Stimulated activated CD4-positive, alpha-beta T cell treated with anti-CD3 and anti-CD28 coated beads, Interleukin-2, amount 100 ng/mL, for 4 hours (primary cell): ENCODE results near the gene RNASEH2B.

Source experiments
- DNase-seq: peaks from one replicate; pipeline ENCODE4 v3.0.0-alpha.2; 2020; ENCODE audit warnings: low read depth

Gene RNASEH2B

GRCh38 chr13:50941146-50941545, 31.6 kb downstream of the RNASEH2B start:
- no peak for DNase-seq

- DNase-seq: no peak
Observed at GRCh38 chr13:50942630-50943311, 33.2 kb downstream of the RNASEH2B start.

- DNase-seq: no peak
Observed at GRCh38 chr13:50945669-50946068, 36.1 kb downstream of the RNASEH2B start.

DNA sequence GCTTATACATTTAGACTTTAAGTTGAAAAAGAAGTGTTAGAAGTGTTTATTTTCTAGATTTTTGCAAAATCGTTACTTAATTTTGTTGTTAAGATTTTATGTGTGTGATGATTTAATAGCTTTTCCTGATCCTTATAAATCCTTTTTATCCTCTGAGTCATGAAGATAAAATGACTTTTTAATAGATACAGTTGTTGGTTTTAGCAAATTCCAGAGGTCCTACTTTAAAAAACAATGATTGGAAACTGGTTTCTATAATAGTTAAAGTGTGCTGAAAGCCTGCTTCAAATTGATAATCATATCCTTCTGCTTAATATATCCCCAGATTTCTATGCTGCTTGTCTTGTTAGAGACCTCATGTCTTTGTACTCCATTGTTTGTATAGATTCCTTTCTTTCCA, 39.0 kb downstream of the RNASEH2B start:
- no peak for DNase-seq

- no peak for DNase-seq
Observed at GRCh38 chr13:50950849-50951248, 41.3 kb downstream of the RNASEH2B start.

- DNase-seq: no peak
Observed at GRCh38 chr13:50951366-50951765, 41.8 kb downstream of the RNASEH2B start.

- no peak for DNase-seq
Observed at GRCh38 chr13:50955241-50955640, 45.6 kb downstream of the RNASEH2B start.

DNA sequence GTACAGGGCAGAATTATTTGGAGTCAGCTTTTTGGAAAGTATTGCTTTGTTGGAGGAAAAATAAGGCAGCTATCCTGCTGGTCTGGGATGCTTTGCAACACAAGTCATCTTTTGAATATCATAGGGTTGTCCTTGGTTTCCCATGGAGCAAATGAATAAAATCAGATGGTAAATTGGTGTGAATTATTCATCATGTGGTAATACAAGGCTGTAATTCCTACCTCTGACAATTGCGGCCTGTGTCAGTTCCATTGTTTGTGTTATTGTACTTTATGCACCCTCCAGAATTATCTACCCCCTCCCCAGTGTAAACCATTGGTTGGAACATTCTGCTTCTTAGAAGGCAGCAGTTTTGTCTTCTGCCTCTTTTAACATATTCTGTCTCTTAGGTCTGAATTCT, 46.2 kb downstream of the RNASEH2B start:
- no peak for DNase-seq

DNA sequence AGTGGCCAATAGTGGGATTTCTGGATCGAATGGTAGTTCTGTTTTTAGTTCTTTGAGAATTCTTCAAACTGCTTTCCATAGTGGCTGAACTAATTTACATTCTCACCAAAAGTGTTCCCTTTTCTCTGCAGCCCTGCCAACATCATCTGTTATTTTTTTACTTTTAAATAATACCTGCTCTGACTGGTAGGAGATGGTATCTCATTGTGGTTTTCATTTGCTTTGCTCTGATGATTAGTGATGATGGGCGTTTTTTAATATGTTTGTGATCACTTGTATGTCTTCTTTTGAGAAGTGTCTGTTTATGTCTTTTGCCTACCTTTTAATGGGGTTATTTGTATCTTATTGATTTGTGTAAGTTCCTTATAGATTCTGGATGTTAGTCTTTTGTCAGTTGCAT, 48.0 kb downstream of the RNASEH2B start:
- DNase-seq: no peak

DNA sequence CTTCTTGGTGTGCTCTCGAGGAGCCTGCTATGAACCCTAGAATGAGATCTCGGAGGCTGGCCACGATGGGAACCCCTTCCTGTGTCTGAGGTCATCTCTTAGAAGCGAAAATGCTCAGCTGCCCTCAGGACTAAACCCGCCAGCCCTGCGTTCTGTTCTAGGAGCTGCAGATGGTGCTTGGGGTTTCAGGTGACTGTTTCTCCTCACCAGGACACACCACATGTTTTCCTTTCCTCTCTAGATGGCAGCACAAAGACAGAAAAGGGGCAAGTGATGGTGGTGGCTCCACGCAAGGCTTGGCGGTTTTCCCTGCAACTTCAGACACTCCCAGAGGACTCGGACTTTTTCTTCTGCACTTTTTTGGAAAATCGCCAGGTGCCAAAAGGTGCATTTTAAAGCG, 60.1 kb downstream of the RNASEH2B start:
- no peak for DNase-seq

DNA sequence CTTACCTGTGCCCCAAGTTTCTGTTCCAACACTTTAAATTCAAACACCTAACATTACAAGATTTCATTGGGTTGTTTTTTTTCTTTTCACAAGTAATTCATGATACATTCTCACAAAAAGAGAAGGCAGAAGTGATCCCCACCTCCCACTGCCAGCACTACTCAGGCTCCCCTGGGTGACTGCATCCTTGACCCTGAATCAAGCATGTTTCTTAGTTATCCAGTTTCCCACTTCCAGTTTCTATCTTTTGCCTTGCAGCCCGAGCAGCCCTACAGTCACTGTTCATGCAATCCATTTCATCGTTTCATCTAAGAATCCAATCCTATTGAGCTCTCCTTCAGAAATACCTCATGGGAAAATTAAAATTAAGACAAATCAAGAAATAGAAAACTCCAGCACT, 61.4 kb downstream of the RNASEH2B start:
- DNase-seq: no peak

GRCh38 chr13:50974268-50974667, 64.7 kb downstream of the RNASEH2B start:
- DNase-seq: no peak

DNA sequence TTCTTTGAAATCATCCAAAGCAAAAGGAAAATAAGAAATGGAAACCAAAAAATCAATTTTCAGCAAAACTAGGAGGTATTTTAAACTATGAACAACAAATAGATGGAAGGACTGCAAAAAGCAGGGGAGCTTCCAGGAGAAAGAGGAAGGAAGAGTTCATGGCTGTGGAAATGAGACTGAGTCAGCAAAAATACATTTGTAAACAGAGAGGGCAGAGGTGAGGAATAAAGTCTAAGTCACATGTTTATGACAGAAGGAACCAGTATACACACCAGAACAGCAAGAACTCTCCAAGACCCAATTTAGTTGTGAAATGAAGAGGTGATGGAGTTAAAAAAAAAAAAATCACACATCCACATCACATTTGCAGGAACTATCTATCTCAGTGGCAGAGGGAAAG, 69.6 kb downstream of the RNASEH2B start:
- DNase-seq: no peak

GRCh38 chr13:50981686-50982085, 72.1 kb downstream of the RNASEH2B start:
- DNase-seq: no peak

DNA sequence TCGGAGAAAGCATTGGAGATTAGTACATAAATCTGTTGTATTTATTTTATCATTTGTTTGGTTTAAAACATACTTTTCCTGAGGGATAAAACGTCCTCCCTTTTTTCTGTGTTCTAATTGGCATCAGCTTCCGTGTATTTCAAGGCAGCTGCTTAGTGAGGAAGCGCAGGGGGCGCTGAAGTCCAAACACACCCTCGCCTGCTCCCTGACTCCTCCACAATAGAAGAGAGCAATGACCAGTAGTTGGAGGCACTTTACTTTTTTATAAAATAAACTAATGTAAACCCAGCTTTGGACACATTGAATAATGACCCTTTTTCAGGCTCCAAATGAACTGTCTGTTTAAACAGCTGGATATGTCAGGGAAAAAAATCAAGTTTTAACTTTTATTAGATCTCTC, 79.9 kb downstream of the RNASEH2B start:
- DNase-seq: no peak

GRCh38 chr13:50990065-50990817, 80.7 kb downstream of the RNASEH2B start:
- DNase-seq: no peak

DNA sequence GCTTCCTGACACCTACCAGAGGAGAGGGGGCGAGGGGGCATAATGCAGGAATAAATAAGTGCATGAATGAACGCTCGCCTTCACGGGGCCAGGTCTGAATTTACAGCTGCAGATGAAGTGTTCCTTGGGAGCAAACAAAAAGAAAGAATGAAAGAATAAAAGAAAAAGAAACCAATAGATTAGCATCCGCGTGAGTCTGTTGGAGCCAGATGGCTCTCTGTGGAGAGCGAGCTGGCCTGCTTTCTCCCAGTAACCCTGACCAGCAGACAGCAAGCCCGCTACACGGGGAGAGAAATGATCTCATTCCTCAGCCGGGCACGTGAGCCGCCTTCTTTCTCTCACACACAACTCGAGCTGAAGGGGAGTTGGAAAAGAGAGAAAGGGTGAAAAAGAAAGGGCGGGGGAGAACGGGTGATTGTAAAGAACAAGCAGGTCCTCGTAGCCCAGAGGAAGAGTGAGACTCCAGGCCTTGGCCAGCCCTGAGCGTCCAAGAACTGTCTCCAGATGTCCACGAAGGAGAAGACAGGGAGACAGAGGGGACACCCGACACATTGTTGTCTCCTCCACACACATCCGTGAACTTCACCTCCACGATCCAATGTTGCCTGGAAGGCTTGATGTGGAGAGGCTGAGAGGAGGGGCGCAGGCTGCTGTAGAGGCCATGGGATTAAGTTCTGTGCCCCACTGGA, 81.4 kb downstream of the RNASEH2B start:
- DNase-seq: no peak

DNA sequence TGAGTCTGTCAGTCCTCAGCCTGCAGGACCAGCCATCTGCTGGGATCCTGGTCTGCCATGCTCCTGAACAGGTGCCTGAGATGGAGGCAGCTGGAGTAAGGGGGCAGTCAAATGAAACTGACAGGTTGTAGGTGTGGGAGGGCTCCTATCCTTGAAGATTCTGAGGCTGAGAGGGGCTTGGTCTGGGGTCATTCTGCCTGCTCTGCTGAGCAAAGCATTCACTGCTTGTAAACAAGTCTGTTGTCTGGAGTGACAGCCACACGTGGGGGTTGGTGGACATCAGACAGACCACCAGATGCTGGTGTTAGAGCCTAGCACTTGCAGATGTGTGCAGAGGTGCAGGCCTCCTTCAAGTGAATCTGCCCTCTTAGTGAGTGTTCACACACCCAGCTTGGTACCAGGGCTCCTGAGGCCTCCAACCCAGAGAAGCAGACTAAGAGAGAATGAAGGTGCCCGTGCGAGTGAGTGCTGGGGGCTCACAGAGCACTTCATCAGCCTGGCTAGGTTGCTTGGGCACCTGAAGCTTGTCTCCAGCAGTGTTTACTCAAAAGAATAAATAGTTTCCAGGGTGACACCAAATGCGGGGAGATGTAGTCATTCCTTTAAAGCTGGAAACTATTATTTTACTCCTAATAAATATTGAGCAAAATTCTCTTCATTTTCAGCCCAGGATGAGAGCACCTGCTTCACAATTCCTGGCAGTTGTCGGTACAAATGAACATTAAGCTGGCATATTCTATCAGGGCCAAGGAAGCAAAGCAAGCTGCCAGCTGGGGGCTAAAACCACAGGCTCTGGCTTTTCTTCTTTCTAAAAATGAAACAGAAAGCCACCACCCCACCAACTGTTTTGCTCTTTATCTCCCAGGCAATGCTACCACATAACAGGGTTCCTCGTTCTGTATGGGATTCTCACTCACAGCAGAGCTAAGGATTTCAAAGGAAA, 82.3 kb downstream of the RNASEH2B start:
- DNase-seq: no peak

DNA sequence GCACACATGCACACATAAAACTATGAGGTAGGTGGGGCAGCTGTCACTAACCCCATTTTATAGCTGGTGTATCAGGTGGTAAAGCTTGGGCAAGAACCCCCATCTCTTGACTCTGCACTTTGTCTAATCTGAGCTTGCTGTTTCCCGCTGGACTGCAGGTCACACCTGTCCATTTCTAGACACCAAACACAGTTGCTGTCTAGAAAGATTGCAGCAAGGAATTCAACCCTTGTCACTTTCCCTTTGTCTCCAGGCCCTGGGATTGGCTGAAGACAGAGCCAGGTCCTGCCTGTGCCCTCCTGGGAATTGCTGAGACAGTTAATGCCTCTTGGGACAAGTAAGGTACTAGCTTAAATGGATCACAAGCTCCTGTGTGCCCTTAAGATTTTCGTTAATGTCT, 83.8 kb downstream of the RNASEH2B start:
- no peak for DNase-seq

DNA sequence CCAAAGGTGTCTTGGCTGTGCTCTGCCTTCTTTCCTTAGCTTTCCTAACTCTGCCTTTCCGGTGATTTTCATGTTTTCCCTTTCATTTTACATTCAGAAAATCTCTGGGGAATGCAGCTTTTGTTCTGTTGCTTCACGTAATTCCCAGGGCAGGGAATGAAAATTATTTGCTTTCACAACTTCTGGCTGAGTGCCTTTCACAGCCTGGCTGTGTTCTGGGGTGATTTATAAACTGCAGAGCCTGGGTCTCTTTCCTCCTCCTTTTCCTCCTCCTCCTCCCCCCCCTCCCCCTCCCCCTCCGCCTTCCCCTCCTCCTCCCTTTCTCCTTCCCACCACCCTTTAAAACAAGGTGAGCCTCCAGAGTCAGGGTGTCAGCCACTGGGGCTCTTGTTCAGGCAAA, 84.3 kb downstream of the RNASEH2B start:
- DNase-seq: no peak

DNA sequence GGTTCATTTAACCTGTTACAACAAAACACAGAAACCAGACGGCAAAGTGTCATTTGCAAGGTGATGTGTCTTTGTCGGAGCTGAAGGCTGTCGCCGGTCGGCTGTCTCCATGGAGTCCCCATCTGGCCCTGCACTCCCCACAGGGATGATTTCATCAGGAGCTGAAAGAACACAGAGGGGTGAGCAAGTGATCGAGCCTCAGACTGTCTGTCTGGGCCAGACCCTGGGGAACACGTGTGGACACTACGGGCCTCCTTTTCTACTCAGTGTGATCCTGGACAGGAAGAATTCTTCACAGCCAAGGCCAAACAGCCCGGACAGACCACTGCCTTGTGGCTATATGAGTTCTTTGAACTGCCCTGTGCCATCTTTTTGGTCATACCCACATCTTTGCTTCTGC, 85.1 kb downstream of the RNASEH2B start:
- no peak for DNase-seq

GRCh38 chr13:50995854-50996253, 86.3 kb downstream of the RNASEH2B start:
- no peak for DNase-seq
